NCI-H1930 (cell line): Measurements from ENCODE around the gene RBPJ.
A peak's percentile ranks its signal among the peaks of the same experiment; 100 is the strongest.
"Not testable (repeated sequence)": the region's sequence is repeated elsewhere in the genome, so short reads cannot be mapped to it uniquely, and the experiment has no call there.

Experiments used
- DNase-seq, 2 experiments: peaks; one replicate each; lab custom pipeline; 2025; lab: John Stamatoyannopoulos, UW

The RBPJ gene

GRCh38 chr4:26375551-26375950, 54.7 kb downstream of the RBPJ start:
- no peak for DNase-seq

- DNase-seq, result no peak
These were observed 56.8 kb downstream of the RBPJ start for GRCh38 chr4:26377328-26378311.

GRCh38 chr4:26379837-26380236, 59.0 kb downstream of the RBPJ start:
- no peak for DNase-seq

GRCh38 chr4:26380740-26381139, 59.9 kb downstream of the RBPJ start:
- DNase-seq, result no peak

GRCh38 chr4:26384380-26385057, 63.7 kb downstream of the RBPJ start:
- DNase-seq, result no peak

GRCh38 chr4:26385690-26386089, 64.9 kb downstream of the RBPJ start:
- DNase-seq, result no peak

GRCh38 chr4:26386386-26386785, 65.6 kb downstream of the RBPJ start:
- DNase-seq, result no peak

GRCh38 chr4:26388671-26389070, 67.9 kb downstream of the RBPJ start:
- no peak for DNase-seq

GRCh38 chr4:26397086-26397485, 76.3 kb downstream of the RBPJ start:
- DNase-seq, result no peak

- no peak for DNase-seq
These were observed 79.3 kb downstream of the RBPJ start for GRCh38 chr4:26400132-26400531.

GRCh38 chr4:26402017-26402416, 81.2 kb downstream of the RBPJ start:
- DNase-seq, result not testable (repeated sequence)

GRCh38 chr4:26402458-26402857, 81.6 kb downstream of the RBPJ start:
- DNase-seq, result no peak

- DNase-seq, result no peak
These were observed 84.0 kb downstream of the RBPJ start for GRCh38 chr4:26404743-26405206.

GRCh38 chr4:26406346-26406975, 85.6 kb downstream of the RBPJ start:
- DNase-seq, result no peak

- no peak for DNase-seq
These were observed 86.7 kb downstream of the RBPJ start for GRCh38 chr4:26407476-26407875.

GRCh38 chr4:26410385-26411293, 89.8 kb downstream of the RBPJ start:
- peak in 1 of 2 experiments; percentile 14 for DNase-seq

- no peak for DNase-seq
These were observed 91.9 kb downstream of the RBPJ start for GRCh38 chr4:26412381-26413372.

GRCh38 chr4:26413582-26413981, 92.8 kb downstream of the RBPJ start:
- DNase-seq, result no peak

- no peak for DNase-seq
These were observed 97.3 kb downstream of the RBPJ start for GRCh38 chr4:26418107-26418506.

- no peak for DNase-seq
These were observed 98.0 kb downstream of the RBPJ start for GRCh38 chr4:26418850-26419249.
